ENCODE measurements around the gene PPFIA2. TPM values are rescaled to one million over a fixed set of nuclear protein-coding genes. Genes with fewer than 3 reads are reported as not detected.

The PPFIA2 gene
- total and polyA plus RNA-seq, 10 of the 15 experiments (the other 5 are each of a cell fraction or from before 2014, with no cell fraction given): 0.06 to 0.39 (median 0.18) TPM; not detected in 6

DNA sequence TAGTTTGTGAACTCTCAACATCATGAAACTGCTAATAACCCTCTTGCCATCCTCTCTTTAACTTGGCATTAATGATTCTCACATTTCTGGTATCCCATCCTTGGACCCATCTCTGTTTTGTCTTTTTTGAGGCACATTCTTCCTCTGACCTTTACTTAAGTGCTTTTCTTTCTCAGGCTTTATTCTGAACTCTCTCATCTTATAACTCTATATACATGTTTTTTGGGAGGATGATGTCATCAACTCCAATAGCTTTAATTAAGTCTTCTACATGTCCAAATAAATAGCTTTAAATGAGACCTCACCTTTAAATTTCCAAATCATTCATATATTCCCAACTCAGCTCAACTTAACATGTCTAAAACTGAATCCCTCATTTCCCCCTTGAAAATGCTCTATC, 88.4 kb downstream of the PPFIA2 start:
- H3K27me3 ChIP-seq (replicated peaks in 1 of 2; ENCODE audit: control insufficient read depth in 2 of 2, insufficient read depth in 2 of 2, low read length in 1 of 2): no peaks in the 10 kb centered on the region
- ChIA-PET CTCF (interaction anchor here (0.6 to 1.5 kb wide), 2 partner anchors 10 to 61 kb away, joined by 3 read pairs; no protein-coding TSS in a partner anchor), POLR2A (no interaction called here), SMC1A (ENCODE audit: uncharacterized antibody, unreplicated experiment) (interaction anchor here (0.6 kb wide), 1 partner anchor 212 kb away, joined by 3 read pairs; no protein-coding TSS in a partner anchor), RAD21 (ENCODE audit: unreplicated experiment) (no interaction called here)
- ATAC-seq: no peak
- H3K9ac ChIP-seq (ENCODE audit: control insufficient read depth, insufficient read depth, low read length): no peak overlapping the region
- H3K79me2 ChIP-seq (ENCODE audit: control insufficient read depth, insufficient read depth, low read length): no peaks in the 10 kb centered on the region
- no TSS peak for BruUV-seq (replicated peaks)
- no peak overlapping the region for H3K27ac ChIP-seq (ENCODE audit: control insufficient read depth, insufficient read depth)
- H3K4me3 ChIP-seq: no peak overlapping the region
- no peaks in the 10 kb centered on the region for H4K20me1 ChIP-seq (ENCODE audit: control insufficient read depth, insufficient read depth)
- no peaks in the 10 kb centered on the region for H3K9me3 ChIP-seq (replicated peaks; ENCODE audit: control insufficient read depth, insufficient read depth, low read length)
- no peak overlapping the region for H3K4me2 ChIP-seq (ENCODE audit: control insufficient read depth, insufficient read depth)
- no peak for DNase-seq (ENCODE audit: low read depth, low spot score)
- TF ChIP-seq SMC3 (IDR thresholded peaks at IDR 0.05; ENCODE audit: borderline replicate concordance, low read length) (no peak), PML (IDR thresholded peaks at IDR 0.05; ENCODE audit: low read length) (no peak), SMARCA5 (IDR thresholded peaks at IDR 0.05) (no peak), BCL3 (IDR thresholded peaks at IDR 0.05; ENCODE audit: borderline replicate concordance, insufficient read depth, low read depth, low read length, poor library complexity, severe bottlenecking) (no peak), HDAC6 (IDR thresholded peaks at IDR 0.05; ENCODE audit: unreplicated experiment) (no peak), LARP7 (IDR thresholded peaks at IDR 0.05) (no peak), RB1 (IDR thresholded peaks at IDR 0.05; ENCODE audit: borderline replicate concordance) (no peak), ZNF207 (IDR thresholded peaks at IDR 0.05; ENCODE audit: borderline replicate concordance) (no peak), ATF3 (IDR thresholded peaks at IDR 0.05; ENCODE audit: borderline replicate concordance, extremely low read depth, low read depth, low read length) (no peak), ZZZ3 (IDR thresholded peaks at IDR 0.05; ENCODE audit: control insufficient read depth, insufficient read length, low read depth) (no peak), RAD51 (IDR thresholded peaks at IDR 0.05) (no peak), RFX5 (IDR thresholded peaks at IDR 0.05; ENCODE audit: low read depth, low read length) (no peak), NR2C2 (IDR thresholded peaks at IDR 0.05; ENCODE audit: borderline replicate concordance, control insufficient read depth, insufficient read length, low read depth) (no peak), YY1 (IDR thresholded peaks at IDR 0.05; ENCODE audit: low read depth, low read length) (no peak), HCFC1 (IDR thresholded peaks at IDR 0.05; ENCODE audit: low read length) (no peak), POLR2A (IDR thresholded peaks at IDR 0.05; ENCODE audit: low read depth, low read length) (no peak), E2F4 (IDR thresholded peaks at IDR 0.05; ENCODE audit: low read depth, low read length) (no peak), ATF2 (IDR thresholded peaks at IDR 0.05; ENCODE audit: low read length) (no peak), EED (IDR thresholded peaks at IDR 0.05; ENCODE audit: low read depth) (no peak), USF1 (IDR thresholded peaks at IDR 0.05; ENCODE audit: borderline replicate concordance, extremely low read length, insufficient read depth, low read depth, low read length) (no peak)
- no peaks in the 10 kb centered on the region for H3K4me1 ChIP-seq (ENCODE audit: control insufficient read depth, insufficient read depth, low read length)
- no peaks in the 10 kb centered on the region for H3K36me3 ChIP-seq (ENCODE audit: control insufficient read depth in 2 of 2, insufficient read depth in 2 of 2, low read length in 1 of 2)
- intact Hi-C loops (cut with micrococcal nuclease; ENCODE audit: unreplicated experiment) (no loop called here), in situ Hi-C loops (cut with MboI) (no loop called here)
- no peak overlapping the region for H2AFZ ChIP-seq (ENCODE audit: control insufficient read depth, low read depth, low read length)
- FAIRE-seq: no peak

All from GM12878 (cell line).